Esophagus squamous epithelium (tissue), 4 donors: Measurements from ENCODE around the gene ZFYVE28.

Experiments used
- CTCF ChIP-seq, 6 experiments: fragments of 450-650 bp in 4 of 6; fragments of 200-600 bp in 2 of 6; sonication (generic) in 2 of 6; IDR thresholded peaks; one replicate each; pipeline ENCODE4 v1.5.1; 2016 to 2019; ENCODE audit warnings: antibody characterized with exemption in 6 of 6, mild to moderate bottlenecking in 4 of 6, moderate library complexity in 4 of 6
- POLR2A ChIP-seq, 4 donors: fragments of 450-650 bp; IDR thresholded peaks; one replicate each; pipeline ENCODE4 v1.6.1; 2017; ENCODE audit warnings: antibody characterized with exemption in 4 of 4, mild to moderate bottlenecking in 4 of 4, moderate library complexity in 3 of 4

GRCh38 chr4:2395584-2395983, 22.9 kb downstream of the ZFYVE28 start:
- TF ChIP-seq CTCF (IDR thresholded peaks at IDR 0.05) (no peak), POLR2A (IDR thresholded peaks at IDR 0.05) (no peak)
